HFFc6 (cell line): ENCODE results near the gene E2F6. TPM values are rescaled to one million over a fixed set of nuclear protein-coding genes. Genes with fewer than 3 reads are reported as not detected.

Experiments used
- DNase-seq: peaks from one replicate; pipeline ENCODE4 v3.0.0-alpha.2; 2018
- H3K27ac Mint-ChIP-seq: 2 replicates; pipeline ENCODE4 v1.8.0; 2020; ENCODE audit warnings: mild to moderate bottlenecking, mixed read lengths
- H3K27me3 Mint-ChIP-seq: 2 replicates; pipeline ENCODE4 v1.8.0; 2021; ENCODE audit warnings: mild to moderate bottlenecking, moderate library complexity, mixed read lengths; ENCODE audit not compliant: insufficient read depth
- H3K36me3 Mint-ChIP-seq: 2 replicates; pipeline ENCODE4 v1.8.0; 2021; ENCODE audit warnings: low read depth, mixed read lengths
- H3K4me1 Mint-ChIP-seq: 2 replicates; pipeline ENCODE4 v1.8.0; 2020; ENCODE audit warnings: low read depth, mixed read lengths
- H3K4me3 Mint-ChIP-seq: 2 replicates; pipeline ENCODE4 v1.8.0; 2020; ENCODE audit warnings: mild to moderate bottlenecking, moderate library complexity, mixed read lengths
- H3K9me3 Mint-ChIP-seq: 2 replicates; pipeline ENCODE4 v1.8.0; 2020; ENCODE audit warnings: mild to moderate bottlenecking, mixed read lengths
- CTCF ChIP-seq: fragments of 200-600 bp; sonication (generic); IDR thresholded peaks from 2 replicates; pipeline ENCODE4 v1.5.0; 2021; ENCODE audit warnings: antibody characterized with exemption, mild to moderate bottlenecking
- total RNA-seq, 6 experiments: library from RNA; stranded (reverse); fragmentation: NEBNext Ultra II Directional; extraction: Animal tissue kit (Norgen Biotek cat#: 25700); gene quantifications; 2 replicates in 1 of 6; 3 replicates in 5 of 6; pipeline ENCODE4 v1.2.3, GENCODE V29; 2021

Gene E2F6
- total RNA-seq, 6 experiments from 2014 or later, result 8.9 to 11.3 (median 10.3) TPM

GRCh38 chr2:11482473-11483035, 16.6 kb upstream of the E2F6 start:
- no peak overlapping the region for H3K4me3 Mint-ChIP-seq
- no peak for TF ChIP-seq CTCF
- peaks cover 40% of the 10 kb centered on the region for H3K27me3 Mint-ChIP-seq
- H3K27ac Mint-ChIP-seq, result no peak overlapping the region
- no peaks in the 10 kb centered on the region for H3K36me3 Mint-ChIP-seq
- DNase-seq, result no peak
- H3K9me3 Mint-ChIP-seq, result no peaks in the 10 kb centered on the region
- peaks cover 7% of the 10 kb centered on the region for H3K4me1 Mint-ChIP-seq

GRCh38 chr2:11481789-11482472, 16.0 kb upstream of the E2F6 start:
- H3K36me3 Mint-ChIP-seq, result no peaks in the 10 kb centered on the region
- H3K27me3 Mint-ChIP-seq, result peaks cover 41% of the 10 kb centered on the region
- H3K4me3 Mint-ChIP-seq, result no peak overlapping the region
- peaks cover 7% of the 10 kb centered on the region for H3K4me1 Mint-ChIP-seq
- DNase-seq, result no peak
- no peak overlapping the region for H3K27ac Mint-ChIP-seq
- H3K9me3 Mint-ChIP-seq, result no peaks in the 10 kb centered on the region
- no peak for TF ChIP-seq CTCF

- DNase-seq, result no peak
- peaks cover 43% of the 10 kb centered on the region for H3K27me3 Mint-ChIP-seq
- peaks cover 7% of the 10 kb centered on the region for H3K4me1 Mint-ChIP-seq
- no peak for TF ChIP-seq CTCF
- H3K4me3 Mint-ChIP-seq, result no peak overlapping the region
- no peak overlapping the region for H3K27ac Mint-ChIP-seq
- H3K36me3 Mint-ChIP-seq, result no peaks in the 10 kb centered on the region
- H3K9me3 Mint-ChIP-seq, result no peaks in the 10 kb centered on the region
These were observed 15.4 kb upstream of the E2F6 start for GRCh38 chr2:11481426-11481788.

- no peak for TF ChIP-seq CTCF
- Mint-ChIP-seq H3K27ac (no peak overlapping the region), H3K4me1 (peaks cover 7% of the 10 kb centered on the region), H3K4me3 (no peak overlapping the region), H3K9me3 (no peaks in the 10 kb centered on the region), H3K27me3 (peaks cover 45% of the 10 kb centered on the region), H3K36me3 (no peaks in the 10 kb centered on the region)
- no peak for DNase-seq
These were observed 14.9 kb upstream of the E2F6 start for GRCh38 chr2:11480859-11481258.

- no peak for DNase-seq
- Mint-ChIP-seq H3K9me3 (no peaks in the 10 kb centered on the region), H3K36me3 (no peaks in the 10 kb centered on the region), H3K4me3 (no peak overlapping the region), H3K27ac (no peak overlapping the region), H3K27me3 (peaks cover 41% of the 10 kb centered on the region), H3K4me1 (peaks cover 7% of the 10 kb centered on the region)
- no peak for TF ChIP-seq CTCF
These were observed 14.4 kb upstream of the E2F6 start for GRCh38 chr2:11480406-11480805.
